ENCODE results near the gene TARM1.
"Not testable (repeated sequence)": the region's sequence is repeated elsewhere in the genome, so short reads cannot be mapped to it uniquely, and the experiment has no call there.

The TARM1 gene

DNA sequence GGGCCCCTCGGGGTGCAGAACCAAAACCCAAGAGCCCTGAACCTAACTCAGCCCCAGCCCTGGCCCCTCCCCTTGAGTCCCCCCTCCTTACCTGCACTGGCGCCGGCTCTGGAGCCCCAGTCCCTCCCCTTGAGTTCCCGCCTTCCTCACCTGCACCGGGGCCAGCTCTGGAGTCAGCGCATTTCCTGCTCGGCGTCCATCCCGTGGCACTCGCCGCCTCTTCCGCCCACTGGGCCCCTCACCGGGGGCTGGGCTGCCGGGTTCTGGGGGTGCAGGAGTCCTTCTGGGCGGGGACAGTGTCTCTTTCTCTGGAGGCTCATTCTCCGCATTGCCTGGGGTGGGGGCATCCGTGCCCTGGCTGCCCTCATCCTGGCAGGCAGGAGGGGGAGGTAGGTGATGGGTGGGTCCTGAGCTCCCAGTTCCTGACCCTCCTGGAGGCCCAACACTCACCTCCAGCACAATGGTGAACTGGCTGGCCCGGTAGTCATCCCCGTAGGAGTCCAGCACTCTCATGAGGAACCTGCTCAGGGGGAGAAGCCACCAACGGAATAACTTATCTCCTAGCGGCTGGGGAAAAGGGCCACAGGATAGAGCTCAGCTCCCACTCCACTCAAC is 26.8 kb upstream of the TARM1 start:
- DNase-seq (ENCODE audit: low read depth), result no peak
- H3K4me3 ChIP-seq (ENCODE audit: low read length), result no peak overlapping the region
- TF ChIP-seq, protein P1, sequence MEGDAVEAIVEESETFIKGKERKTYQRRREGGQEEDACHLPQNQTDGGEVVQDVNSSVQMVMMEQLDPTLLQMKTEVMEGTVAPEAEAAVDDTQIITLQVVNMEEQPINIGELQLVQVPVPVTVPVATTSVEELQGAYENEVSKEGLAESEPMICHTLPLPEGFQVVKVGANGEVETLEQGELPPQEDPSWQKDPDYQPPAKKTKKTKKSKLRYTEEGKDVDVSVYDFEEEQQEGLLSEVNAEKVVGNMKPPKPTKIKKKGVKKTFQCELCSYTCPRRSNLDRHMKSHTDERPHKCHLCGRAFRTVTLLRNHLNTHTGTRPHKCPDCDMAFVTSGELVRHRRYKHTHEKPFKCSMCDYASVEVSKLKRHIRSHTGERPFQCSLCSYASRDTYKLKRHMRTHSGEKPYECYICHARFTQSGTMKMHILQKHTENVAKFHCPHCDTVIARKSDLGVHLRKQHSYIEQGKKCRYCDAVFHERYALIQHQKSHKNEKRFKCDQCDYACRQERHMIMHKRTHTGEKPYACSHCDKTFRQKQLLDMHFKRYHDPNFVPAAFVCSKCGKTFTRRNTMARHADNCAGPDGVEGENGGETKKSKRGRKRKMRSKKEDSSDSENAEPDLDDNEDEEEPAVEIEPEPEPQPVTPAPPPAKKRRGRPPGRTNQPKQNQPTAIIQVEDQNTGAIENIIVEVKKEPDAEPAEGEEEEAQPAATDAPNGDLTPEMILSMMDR (conservative IDR thresholded peaks at IDR 0.05; ENCODE audit: low read length), result no peak

DNA sequence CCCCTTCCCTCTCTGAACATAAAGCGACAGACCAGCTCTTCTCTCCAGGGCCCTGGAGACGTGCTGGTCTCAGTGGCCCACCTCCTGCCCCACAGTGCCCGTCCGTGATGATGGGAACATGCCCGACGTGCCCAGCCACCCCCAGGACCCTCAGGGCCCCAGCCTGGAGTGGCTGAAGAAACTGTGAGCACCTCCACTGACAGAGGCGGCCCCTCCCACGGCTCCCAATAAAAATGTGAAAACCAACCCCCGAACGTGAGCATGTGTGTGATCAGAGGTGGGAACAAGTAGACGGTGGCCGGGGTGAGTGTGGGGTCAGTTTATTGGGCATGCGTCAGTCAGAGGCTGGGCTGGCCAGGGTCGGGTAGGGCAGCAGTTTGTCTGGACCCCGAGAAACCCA is 25.6 kb upstream of the TARM1 start:
- TF ChIP-seq, protein P1 (conservative IDR thresholded peaks at IDR 0.05; ENCODE audit: low read length), result no peak
- no peak overlapping the region for H3K4me3 ChIP-seq (ENCODE audit: low read length)
- DNase-seq (ENCODE audit: low read depth), result no peak

DNA sequence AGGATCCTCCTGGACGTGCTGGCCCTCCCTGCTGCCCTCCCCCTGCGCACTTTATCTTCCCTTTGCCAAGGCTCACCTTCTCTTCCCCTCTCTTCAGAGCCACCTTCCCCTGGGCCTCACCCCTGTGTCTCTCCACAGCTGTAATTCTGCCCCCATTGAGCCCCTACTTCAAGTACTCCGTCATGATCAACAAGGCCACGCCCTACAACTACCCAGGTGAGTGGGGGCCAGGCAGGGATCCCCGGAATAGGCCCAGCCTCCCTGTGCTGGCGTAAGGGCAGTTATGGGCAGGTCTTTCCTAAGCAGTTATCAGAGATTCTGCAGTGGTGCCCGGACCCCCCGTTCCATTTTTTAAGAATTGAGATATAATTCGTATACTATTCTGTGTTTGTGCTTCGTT is 24.6 kb upstream of the TARM1 start:
- DNase-seq (ENCODE audit: low read depth), result no peak
- TF ChIP-seq, protein P1 (conservative IDR thresholded peaks at IDR 0.05; ENCODE audit: low read length), result no peak
- no peak overlapping the region for H3K4me3 ChIP-seq (ENCODE audit: low read length)

DNA sequence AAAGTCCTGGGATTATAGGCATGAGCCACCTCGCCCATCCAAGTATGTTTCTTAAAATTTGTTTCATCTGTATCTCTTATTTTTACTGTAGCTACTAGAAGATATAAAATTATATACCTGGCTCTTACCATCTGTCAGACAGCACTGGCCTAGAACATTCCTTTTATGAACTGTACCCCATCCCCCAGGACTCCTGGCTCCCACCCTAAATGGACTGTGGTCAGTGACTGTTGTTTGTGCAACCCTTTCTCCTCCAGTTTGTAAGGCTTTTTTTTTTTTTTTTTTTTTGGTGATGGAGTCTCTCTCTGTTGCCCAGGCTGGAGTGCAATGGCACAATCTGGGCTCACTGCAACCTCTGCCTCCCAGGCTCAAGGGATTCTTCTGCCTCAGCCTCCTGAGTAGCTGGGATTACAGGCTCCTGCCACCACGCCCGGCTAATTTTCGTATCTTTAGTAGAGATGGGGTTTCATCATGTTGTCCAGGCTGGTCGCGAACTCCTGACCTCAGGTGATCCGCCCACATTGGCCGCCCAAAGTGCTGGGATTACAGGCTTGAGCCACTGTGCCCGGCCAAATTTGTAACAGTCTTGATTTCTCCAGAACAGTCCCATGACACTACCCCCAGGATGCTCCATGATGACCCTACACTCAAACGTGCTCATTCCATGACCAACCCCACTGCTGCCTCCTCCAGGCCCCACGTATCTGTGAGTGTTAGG is 24.0 kb upstream of the TARM1 start:
- TF ChIP-seq, protein P1 (conservative IDR thresholded peaks at IDR 0.05; ENCODE audit: low read length), result no peak
- H3K4me3 ChIP-seq (ENCODE audit: low read length), result no peak overlapping the region

DNA sequence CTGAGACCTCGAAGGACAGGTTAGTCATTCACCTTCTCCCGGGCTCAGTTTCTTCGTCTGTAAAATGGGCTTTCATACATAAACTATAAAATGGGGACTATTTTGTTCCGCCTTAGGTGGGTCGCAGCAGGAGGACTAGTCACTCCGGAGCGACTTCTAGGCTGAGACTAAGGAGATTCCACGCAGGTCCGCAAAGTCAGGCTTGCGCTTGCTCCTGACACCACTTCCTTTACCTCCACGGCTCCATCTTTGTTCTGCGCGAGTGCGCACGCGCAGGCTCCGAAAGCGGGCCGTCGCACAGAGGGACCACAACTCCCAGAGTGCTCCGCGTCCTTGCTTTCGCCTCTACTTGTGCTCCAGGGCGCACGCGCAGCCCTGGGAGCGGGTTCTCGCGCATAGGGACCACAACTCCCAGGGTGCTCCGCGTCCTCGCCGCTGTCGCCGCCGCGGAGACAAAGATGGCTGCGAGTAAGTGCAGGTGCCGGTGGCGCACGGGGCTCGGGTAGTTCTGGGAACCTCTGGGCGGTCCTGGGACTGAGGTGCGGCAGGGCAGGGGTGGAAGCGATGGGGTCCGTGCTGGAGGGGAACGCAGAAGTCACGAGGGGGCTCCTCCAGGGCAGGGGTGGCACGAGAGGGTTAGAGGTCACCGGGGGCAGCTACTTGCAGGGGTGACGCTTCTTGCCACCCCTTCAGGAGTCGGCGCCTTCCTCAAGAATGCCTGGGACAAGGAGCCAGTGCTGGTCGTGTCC is 21.4 kb upstream of the TARM1 start, which contains the start of gene NDUFA3:
TSS of gene NDUFA3 (plus strand) at position 435 of the 749 bp plus-strand sequence. CDS start at position 459, 24 bp downstream.
- TF ChIP-seq, protein P1 (conservative IDR thresholded peaks at IDR 0.05; ENCODE audit: low read length), result no peak
- peak; percentile 98 for DNase-seq (ENCODE audit: low read depth)
- peak within 1 kb of the TSS; percentile 96 for H3K4me3 ChIP-seq (ENCODE audit: low read length)

More for the DNA sequence above, 24.0 kb upstream of the TARM1 start:
- DNase-seq (ENCODE audit: low read depth), result peak; percentile 35

DNA sequence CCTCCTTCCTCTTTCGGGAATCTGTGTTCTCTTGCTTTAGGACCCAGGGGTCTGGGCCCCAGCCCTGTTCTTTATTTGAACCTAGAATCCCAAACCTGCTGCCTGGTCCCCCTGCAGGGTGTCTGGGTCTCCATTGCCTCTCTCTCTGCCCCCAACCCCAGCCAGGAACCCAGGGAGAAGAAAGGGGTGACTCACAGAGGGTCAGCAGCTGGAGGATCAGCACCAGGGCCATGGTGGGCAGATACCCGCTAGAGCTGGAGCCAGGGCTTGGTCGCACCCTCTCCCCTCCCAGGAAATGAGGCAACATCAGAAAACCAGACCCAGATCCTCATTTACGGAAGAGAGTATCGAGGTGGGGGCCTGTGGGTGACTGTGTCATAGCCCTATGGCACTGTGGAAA is 19.4 kb upstream of the TARM1 start, which contains the start of gene OSCAR:
TSS of gene OSCAR (minus strand) at position 243 of the 400 bp plus-strand sequence. CDS start at position 232, 11 bp downstream.
- TF ChIP-seq, protein P1 (conservative IDR thresholded peaks at IDR 0.05; ENCODE audit: low read length), result no peak
- peak; percentile 21 for DNase-seq (ENCODE audit: low read depth)
- H3K4me3 ChIP-seq (ENCODE audit: low read length), result no peak within 1 kb of the TSS

DNA sequence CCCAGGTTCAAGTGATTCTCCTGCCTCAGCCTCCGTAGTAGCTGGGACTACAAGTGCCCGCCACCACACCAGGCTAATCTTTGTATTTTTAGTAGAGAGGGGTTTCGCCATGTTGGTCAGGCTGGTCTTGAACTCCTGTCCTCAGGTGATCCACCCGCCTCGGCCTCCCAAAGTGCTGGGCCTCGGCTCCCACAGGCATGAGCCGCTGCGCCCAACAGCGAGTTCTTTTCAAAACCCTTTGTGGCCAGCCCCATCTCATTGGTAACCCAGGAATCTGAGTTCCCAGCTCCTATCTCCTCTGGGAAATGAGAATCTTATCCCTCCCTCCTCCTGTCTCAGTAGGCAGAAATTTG is 18.7 kb upstream of the TARM1 start:
- not testable (repeated sequence) for DNase-seq (ENCODE audit: low read depth); H3K4me3 ChIP-seq (ENCODE audit: low read length)
